SK-N-SH (cell line): ENCODE data around the gene LIMS1. TPM values are rescaled to one million over a fixed set of nuclear protein-coding genes. Genes with fewer than 3 reads are reported as not detected.
"Not testable (repeated sequence)": the region's sequence is repeated elsewhere in the genome, so short reads cannot be mapped to it uniquely, and the experiment has no call there.

Experiments
- CTCF ChIA-PET: fragments of 300-600, 350-600 bp; formaldehyde crosslinking; extraction: SDS; loops from one replicate; lab custom pipeline; 2021; lab: Yijun Ruan, JAX
- POLR2A ChIA-PET: fragments of 350-600 bp; sonication (Branson Sonifier 250); formaldehyde crosslinking; extraction: SDS; loops from one replicate; lab custom pipeline; 2020; ENCODE audit warnings: antibody characterized with exemption, inconsistent platforms; lab: Yijun Ruan, JAX
- DNase-seq: peaks from one replicate; pipeline ENCODE4 v3.0.0; 2012
- H2AFZ ChIP-seq: fragments of 200-600 bp; sonication (generic); 2 replicates; pipeline ENCODE4 v1.8.1; 2016; ENCODE audit warnings: antibody characterized with exemption, mild to moderate bottlenecking, low read depth
- H3F3A ChIP-seq: fragments of 200-600 bp; sonication (generic); replicated peaks from 2 replicates; pipeline ENCODE3; 2016; ENCODE audit warnings: antibody characterized with exemption, mild to moderate bottlenecking; ENCODE audit not compliant: insufficient read depth
- H3K27ac ChIP-seq, 2 experiments: fragments of 200-500 bp in 1 of 2; fragments of 200-600 bp in 1 of 2; sonication (Bioruptor generic) in 1 of 2; sonication (generic), shearing (Covaris generic) in 1 of 2; 2 replicates each; pipeline versions ENCODE4 v1.5.1 to v1.6.1; 2014 to 2016; ENCODE audit warnings: low read depth in 2 of 2, inconsistent platforms in 1 of 2, low read length in 1 of 2, mild to moderate bottlenecking in 1 of 2, mixed read lengths in 1 of 2
- H3K27me3 ChIP-seq: fragments of 200-600 bp; sonication (generic), shearing (Covaris generic); 2 replicates; pipeline ENCODE4 v1.6.1; 2016; ENCODE audit warnings: mixed run types; ENCODE audit not compliant: insufficient read depth
- H3K36me3 ChIP-seq, 2 experiments: fragments of 200-500 bp in 1 of 2; fragments of 200-600 bp in 1 of 2; sonication (Bioruptor generic) in 1 of 2; sonication (generic) in 1 of 2; replicated peaks in 1 of 2; 2 replicates each; pipeline versions ENCODE3 to v1.5.1; 2014 to 2016; ENCODE audit warnings: low read length in 1 of 2, mild to moderate bottlenecking in 1 of 2; ENCODE audit not compliant: insufficient read depth in 2 of 2, control insufficient read depth in 1 of 2
- H3K4me1 ChIP-seq, 2 experiments: fragments of 200-500 bp in 1 of 2; fragments of 200-600 bp in 1 of 2; sonication (Bioruptor generic) in 1 of 2; sonication (generic), shearing (Covaris generic) in 1 of 2; 2 replicates each; pipeline versions ENCODE4 v1.5.1 to v1.6.1; 2014 to 2016; ENCODE audit warnings: low read depth in 1 of 2, low read length in 1 of 2, mixed run types in 1 of 2; ENCODE audit not compliant: insufficient read depth in 2 of 2, control insufficient read depth in 1 of 2
- H3K4me2 ChIP-seq: fragments of 200-600 bp; sonication (generic), shearing (Covaris generic); 2 replicates; pipeline ENCODE4 v1.6.1; 2017; ENCODE audit warnings: mixed run types
- H3K4me3 ChIP-seq, 2 experiments: fragments of 200-500 bp in 1 of 2; fragments of 200-600 bp in 1 of 2; sonication (Bioruptor generic) in 1 of 2; sonication (generic), shearing (Covaris generic) in 1 of 2; 2 replicates each; pipeline versions ENCODE4 v1.5.1 to v1.8.1; 2014 to 2016; ENCODE audit warnings: low read depth in 2 of 2, inconsistent platforms in 1 of 2, low read length in 1 of 2, mild to moderate bottlenecking in 1 of 2, mixed read lengths in 1 of 2, moderate library complexity in 1 of 2
- H3K79me2 ChIP-seq: fragments of 200-600 bp; sonication (generic); 2 replicates; pipeline ENCODE4 v1.8.1; 2017; ENCODE audit warnings: mild to moderate bottlenecking; ENCODE audit not compliant: insufficient read depth
- H3K9ac ChIP-seq: fragments of 200-600 bp; sonication (generic); 2 replicates; pipeline ENCODE4 v1.6.1; 2017; ENCODE audit warnings: mixed run types
- H3K9me2 ChIP-seq: fragments of 200-600 bp; sonication (generic); 2 replicates; pipeline ENCODE4 v1.6.1; 2017; ENCODE audit warnings: mixed run types
- H3K9me3 ChIP-seq: fragments of 200-600 bp; sonication (generic); 2 replicates; pipeline ENCODE4 v1.6.1; 2017; ENCODE audit warnings: mixed run types, mild to moderate bottlenecking, moderate library complexity
- H4K20me1 ChIP-seq: fragments of 200-600 bp; sonication (generic); 2 replicates; pipeline ENCODE4 v1.6.1; 2017; ENCODE audit warnings: mild to moderate bottlenecking, mixed run types; ENCODE audit not compliant: insufficient read depth
- EP300 ChIP-seq, 2 experiments: IDR thresholded peaks; 2 replicates each; pipeline versions ENCODE4 v1.4.0 to v1.6.1; 2012; ENCODE audit warnings: borderline replicate concordance in 1 of 2, low read depth in 1 of 2, low read length in 1 of 2
- FOSL2 ChIP-seq: IDR thresholded peaks from 2 replicates; pipeline ENCODE4 v1.4.0; 2012; ENCODE audit warnings: low read depth, mild to moderate bottlenecking, moderate library complexity, borderline replicate concordance
- NFIC ChIP-seq: IDR thresholded peaks from 2 replicates; pipeline ENCODE4 v1.4.0; 2012; ENCODE audit warnings: borderline replicate concordance
- TCF12 ChIP-seq: IDR thresholded peaks from 2 replicates; pipeline ENCODE4 v1.4.0; 2012
- WGBS: methylation state at CpG from one replicate; pipeline ENCODE4 v1.1.6; 2017; ENCODE audit warnings: low lambda C conversion rate; 5-methylcytosine and 5-hydroxymethylcytosine counted together
- polyA plus RNA-seq, 3 experiments: library from polyadenylated mRNA; depleted of rRNA; stranded (reverse); fragments of >200 nt; gene quantifications; 2 replicates each; pipeline ENCODE4 v1.2.3, GENCODE V29; 2012

Gene LIMS1
- polyA plus RNA-seq, 1 of the 3 experiments (the other 2 are of a cell fraction) = 123 TPM

GRCh38 chr2:108512431-108512830 is 21.8 kb upstream of the LIMS1 start:
- 42% methylated on average over 3 of the region's 3 CpGs for WGBS

GRCh38 chr2:108514478-108514877 is 19.8 kb upstream of the LIMS1 start:
- H3K27me3 ChIP-seq, H3K4me2 ChIP-seq, POLR2A ChIA-PET, H3K9me3 ChIP-seq, H3K79me2 ChIP-seq, H3K4me1 ChIP-seq, H3F3A ChIP-seq, H4K20me1 ChIP-seq, DNase-seq, CTCF ChIA-PET, H3K4me3 ChIP-seq, H3K36me3 ChIP-seq, H2AFZ ChIP-seq, H3K9me2 ChIP-seq, H3K9ac ChIP-seq: not testable (repeated sequence)
- TF ChIP-seq NFIC (peak; percentile 40; the same call in 1 of the 2 replicates), FOSL2 (0 out of 2 replicates have a peak, but pooled peaks have one; percentile 27), EP300 (IDR thresholded peaks at IDR 0.05; ENCODE audit: borderline replicate concordance in 1 of 2, low read depth in 1 of 2, low read length in 1 of 2) (0 out of 4 replicates have a peak, but pooled peaks of 1 of the 2 experiments have one; percentile 24), TCF12 (peak; percentile 70)
- peak overlapping the region in 1 of 2 experiments; percentile 83; a peak in 2 of 4 replicates for H3K27ac ChIP-seq
- 35% methylated on average over 2 of the region's 2 CpGs for WGBS

More at GRCh38 chr2:108512431-108512830, 21.8 kb upstream of the LIMS1 start:
- POLR2A ChIA-PET, H3K9me3 ChIP-seq, H3K4me1 ChIP-seq, H3K79me2 ChIP-seq, DNase-seq, H3K27ac ChIP-seq, H4K20me1 ChIP-seq, CTCF ChIA-PET, H3K36me3 ChIP-seq, H3K9ac ChIP-seq, H3F3A ChIP-seq, H2AFZ ChIP-seq, H3K4me2 ChIP-seq, H3K27me3 ChIP-seq, H3K4me3 ChIP-seq, H3K9me2 ChIP-seq: not testable (repeated sequence)

GRCh38 chr2:108524688-108525087 is 9.6 kb upstream of the LIMS1 start:
- H3K27me3 ChIP-seq, H3K9ac ChIP-seq, H3K27ac ChIP-seq, H3K79me2 ChIP-seq, H2AFZ ChIP-seq, H3K36me3 ChIP-seq, DNase-seq, H3K4me3 ChIP-seq, H3K4me1 ChIP-seq, H3F3A ChIP-seq, H3K4me2 ChIP-seq, H4K20me1 ChIP-seq, CTCF ChIA-PET, H3K9me3 ChIP-seq, POLR2A ChIA-PET, H3K9me2 ChIP-seq: not testable (repeated sequence)
- 100% methylated on average over 3 of the region's 6 CpGs for WGBS

- CTCF ChIA-PET, H3K9ac ChIP-seq, DNase-seq, H3K9me2 ChIP-seq, H3K27ac ChIP-seq, H3K4me1 ChIP-seq, H3K36me3 ChIP-seq, H3K4me2 ChIP-seq, POLR2A ChIA-PET, H3K79me2 ChIP-seq, H3K9me3 ChIP-seq, H4K20me1 ChIP-seq, H3F3A ChIP-seq, H2AFZ ChIP-seq, H3K27me3 ChIP-seq, H3K4me3 ChIP-seq: not testable (repeated sequence)
Observed at GRCh38 chr2:108525258-108525657, 9.0 kb upstream of the LIMS1 start.
